GM18868 (cell line): ENCODE data around the gene SLC25A29.
"Not testable (repeated sequence)": the region's sequence is repeated elsewhere in the genome, so short reads cannot be mapped to it uniquely, and the experiment has no call there.

Experiments
- ATAC-seq: cut with Tn5 transposase; IDR thresholded peaks from one replicate; pipeline ENCODE4 v1.9.1; 2021; ENCODE audit warnings: mild to moderate bottlenecking, moderate library complexity; ENCODE audit not compliant: unreplicated experiment

SLC25A29 gene

GRCh38 chr14:100294963-100295330 lies 11.3 kb downstream of the SLC25A29 start:
- no peak for ATAC-seq

GRCh38 chr14:100294213-100294962 lies 11.9 kb downstream of the SLC25A29 start:
- peak; percentile 49 for ATAC-seq

GRCh38 chr14:100293497-100294212 lies 12.6 kb downstream of the SLC25A29 start:
- ATAC-seq, result no peak

GRCh38 chr14:100292776-100293461 lies 13.3 kb downstream of the SLC25A29 start:
- ATAC-seq, result no peak

- ATAC-seq, result no peak
Observed at GRCh38 chr14:100292301-100292775, 13.9 kb downstream of the SLC25A29 start.

DNA sequence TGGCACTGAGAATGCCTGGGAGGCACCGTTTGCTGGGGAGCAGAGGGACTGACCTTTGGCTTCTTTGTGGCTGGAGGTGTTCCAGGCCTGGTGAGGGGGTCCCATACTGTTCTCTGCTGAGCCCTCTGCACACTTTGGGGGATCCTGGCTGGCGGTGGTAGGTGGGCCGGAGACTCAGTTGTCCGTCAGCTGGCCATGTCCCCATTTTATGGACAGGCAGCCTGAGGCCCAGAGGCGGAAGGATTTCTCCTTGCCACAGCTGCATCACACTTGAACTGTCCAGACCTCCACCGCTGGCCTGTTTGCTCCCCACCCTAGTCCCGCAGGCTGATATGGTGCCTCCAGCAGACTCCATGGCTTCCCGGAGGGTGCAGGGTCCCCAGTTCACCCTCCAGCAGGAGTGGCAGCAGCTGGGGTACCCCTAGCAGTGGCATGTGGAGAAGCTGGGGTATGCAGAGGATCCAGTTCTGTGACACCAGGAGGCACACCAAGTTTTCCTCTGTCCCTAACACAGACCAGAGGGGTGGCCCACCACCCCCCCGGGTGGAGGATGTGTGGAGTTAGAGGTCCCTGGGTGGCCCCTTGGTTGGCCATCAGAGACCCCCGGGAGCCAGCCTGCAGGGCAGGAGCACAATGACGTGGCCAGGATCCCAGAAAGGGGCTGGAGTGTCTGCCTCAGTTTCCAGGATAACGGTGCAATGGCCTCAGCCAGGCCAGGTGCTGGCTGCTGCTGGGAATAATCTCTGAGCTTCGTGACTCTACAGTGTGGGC lies 14.8 kb downstream of the SLC25A29 start:
- no peak for ATAC-seq

DNA sequence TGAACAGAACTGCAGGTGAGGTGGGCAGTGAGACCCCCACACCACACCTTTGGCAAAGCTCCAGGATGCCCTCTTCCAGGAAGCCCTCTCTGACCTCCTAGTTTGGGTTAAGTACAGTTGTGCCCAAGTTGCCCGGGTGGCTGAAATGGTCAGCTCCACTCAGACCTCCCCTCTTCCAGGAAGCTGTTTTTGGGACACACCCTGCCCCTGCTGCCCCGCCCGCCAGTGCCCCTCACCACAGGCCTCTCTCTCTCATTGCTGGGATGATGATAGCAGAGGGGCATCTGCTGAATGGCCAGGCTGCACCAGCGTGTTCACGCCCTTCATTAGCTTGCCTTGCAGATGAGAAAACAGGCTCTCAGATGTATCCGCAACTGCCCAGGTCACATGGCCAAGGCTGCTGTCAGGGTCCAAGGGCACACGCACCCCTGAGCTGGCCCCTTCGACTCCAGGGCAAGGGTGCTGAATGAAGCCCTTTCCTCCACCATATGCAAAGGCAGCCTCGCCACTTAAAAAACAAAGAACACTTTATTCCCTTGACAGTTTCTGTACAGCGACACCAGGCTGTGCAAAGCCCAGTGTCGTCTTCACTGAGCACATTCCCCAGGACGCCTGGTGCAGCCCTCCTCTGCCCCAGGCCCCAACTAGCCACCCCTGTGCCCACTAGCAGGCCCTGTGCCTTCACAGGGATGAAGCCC lies 15.5 kb downstream of the SLC25A29 start:
- no peak for ATAC-seq

DNA sequence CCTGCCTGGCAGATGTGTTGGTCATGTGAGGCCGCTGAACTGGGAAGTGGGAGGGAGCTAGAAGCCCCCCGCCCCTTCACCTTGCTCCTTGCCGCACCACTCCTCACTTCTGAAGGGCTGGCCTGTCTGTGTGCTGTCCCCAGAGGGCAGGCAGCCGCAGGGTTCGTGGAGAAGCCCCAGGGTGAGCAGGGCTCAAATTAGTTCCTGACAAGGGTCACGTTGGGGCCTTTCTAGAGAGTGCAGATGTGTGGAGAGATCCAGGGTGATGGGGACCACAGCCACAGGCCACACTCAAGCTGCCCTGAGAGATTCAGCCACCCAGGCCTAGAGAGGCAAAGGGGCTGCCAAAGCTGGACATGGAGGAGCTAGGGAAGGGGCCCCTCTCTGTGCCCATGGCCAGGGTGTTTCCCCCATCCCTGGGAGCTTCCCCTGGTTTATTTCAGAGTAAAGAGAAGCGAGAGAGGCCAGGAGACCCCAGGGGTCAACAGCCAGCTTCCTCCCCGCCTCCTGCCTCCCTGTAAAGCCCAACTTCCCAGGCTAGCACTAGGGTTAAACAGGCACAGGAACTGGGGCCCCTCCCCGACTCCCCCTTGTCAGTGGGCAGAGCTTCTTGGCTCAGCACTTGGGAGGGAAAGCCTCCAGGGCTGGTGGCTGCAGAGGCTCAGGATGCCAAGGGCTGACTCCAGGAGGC lies 16.2 kb downstream of the SLC25A29 start:
- no peak for ATAC-seq

DNA sequence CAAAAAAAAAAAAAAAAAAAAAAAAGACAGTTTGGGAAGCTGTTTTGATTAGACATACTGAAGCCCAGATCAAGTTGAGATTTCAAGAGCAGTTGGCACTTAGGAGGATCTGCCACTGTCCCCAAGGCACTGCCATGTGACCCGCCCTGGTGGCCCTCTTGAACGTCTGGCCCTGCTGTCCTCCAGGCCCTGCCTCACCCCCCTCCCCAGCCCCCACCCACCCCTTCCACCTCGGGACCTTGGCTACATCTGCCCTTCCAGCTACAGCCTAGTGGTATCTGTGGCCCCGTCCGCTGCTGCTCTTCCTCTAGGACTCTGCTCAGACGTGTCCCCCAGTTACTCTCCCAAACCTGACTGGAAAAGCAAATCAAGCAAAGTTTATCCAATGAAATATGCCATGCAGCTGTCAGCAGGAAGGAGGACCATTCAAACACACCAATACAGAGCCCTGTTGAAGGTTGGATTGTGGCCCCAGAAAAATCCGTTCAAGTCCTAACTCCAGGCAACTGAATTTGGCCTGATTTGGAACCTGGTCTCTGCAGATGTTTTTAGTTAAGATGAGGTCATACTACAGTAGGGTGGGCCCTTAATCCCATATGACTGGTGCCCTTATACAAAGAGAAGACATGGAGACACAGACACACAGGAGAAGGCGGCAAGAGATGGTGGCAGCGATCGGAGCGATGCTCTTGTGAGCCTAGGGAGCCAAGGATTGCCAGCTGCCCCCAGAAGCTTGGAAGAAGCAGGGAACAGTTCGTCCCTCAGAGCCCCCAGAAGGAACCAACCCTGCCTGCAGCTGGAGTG lies 17.7 kb downstream of the SLC25A29 start:
- no peak for ATAC-seq

DNA sequence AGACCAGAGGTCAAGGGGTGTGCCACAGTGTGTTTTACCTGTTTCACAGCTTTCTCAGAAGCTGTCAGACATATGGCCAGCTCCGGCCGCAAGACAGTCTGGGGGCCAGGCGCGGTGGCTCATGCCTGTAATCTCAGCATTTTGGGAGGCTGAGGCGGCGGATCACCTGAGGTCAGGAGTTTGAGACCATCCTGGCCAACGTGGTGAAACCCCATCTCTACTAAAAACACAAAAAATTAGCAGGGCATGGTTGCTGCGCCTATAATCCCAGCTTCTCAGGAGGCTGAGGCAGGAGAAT lies 18.3 kb downstream of the SLC25A29 start:
- ATAC-seq, result not testable (repeated sequence)

DNA sequence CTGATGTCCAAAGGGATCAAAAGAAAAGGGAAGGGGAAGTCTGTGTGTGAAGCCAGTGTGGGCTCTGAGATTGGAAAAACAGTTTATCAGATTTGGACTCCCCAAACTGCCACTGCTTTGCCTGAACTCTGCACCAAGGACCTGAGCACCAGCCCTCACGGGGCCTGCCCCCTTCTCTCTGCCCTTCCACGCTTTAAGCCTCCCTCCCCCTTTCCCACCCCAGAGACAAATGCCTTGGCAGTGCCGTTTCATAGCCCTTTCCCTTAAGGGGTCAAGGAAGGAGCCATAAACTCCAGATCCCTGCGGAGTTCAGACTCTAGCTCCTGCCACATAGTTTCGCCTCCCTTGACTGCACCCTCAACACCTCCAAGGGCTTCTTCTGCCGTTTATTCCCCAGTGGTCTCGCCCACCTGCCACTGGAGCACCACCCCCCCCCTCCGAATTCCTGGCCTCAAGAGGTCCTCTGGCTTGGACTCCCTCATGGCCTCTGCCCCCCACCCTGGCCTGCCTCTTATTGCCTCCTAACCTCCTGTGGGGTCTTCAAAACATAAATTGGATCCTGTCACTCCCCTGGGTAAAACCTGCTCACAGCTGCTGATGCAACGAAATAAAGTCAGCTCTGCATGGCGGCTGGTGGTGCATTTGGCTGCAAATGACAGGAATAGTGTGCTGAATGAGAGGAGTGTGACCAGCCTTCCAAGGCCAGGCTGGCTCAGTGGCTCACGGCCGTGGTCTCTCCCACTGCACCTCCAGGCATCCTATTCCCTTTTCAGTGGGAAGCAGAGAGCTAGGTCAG lies 18.8 kb downstream of the SLC25A29 start:
- no peak for ATAC-seq

- ATAC-seq, result no peak
Observed at GRCh38 chr14:100286484-100287191, 19.6 kb downstream of the SLC25A29 start.

- no peak for ATAC-seq
Observed at GRCh38 chr14:100285913-100286400, 20.3 kb downstream of the SLC25A29 start.

DNA sequence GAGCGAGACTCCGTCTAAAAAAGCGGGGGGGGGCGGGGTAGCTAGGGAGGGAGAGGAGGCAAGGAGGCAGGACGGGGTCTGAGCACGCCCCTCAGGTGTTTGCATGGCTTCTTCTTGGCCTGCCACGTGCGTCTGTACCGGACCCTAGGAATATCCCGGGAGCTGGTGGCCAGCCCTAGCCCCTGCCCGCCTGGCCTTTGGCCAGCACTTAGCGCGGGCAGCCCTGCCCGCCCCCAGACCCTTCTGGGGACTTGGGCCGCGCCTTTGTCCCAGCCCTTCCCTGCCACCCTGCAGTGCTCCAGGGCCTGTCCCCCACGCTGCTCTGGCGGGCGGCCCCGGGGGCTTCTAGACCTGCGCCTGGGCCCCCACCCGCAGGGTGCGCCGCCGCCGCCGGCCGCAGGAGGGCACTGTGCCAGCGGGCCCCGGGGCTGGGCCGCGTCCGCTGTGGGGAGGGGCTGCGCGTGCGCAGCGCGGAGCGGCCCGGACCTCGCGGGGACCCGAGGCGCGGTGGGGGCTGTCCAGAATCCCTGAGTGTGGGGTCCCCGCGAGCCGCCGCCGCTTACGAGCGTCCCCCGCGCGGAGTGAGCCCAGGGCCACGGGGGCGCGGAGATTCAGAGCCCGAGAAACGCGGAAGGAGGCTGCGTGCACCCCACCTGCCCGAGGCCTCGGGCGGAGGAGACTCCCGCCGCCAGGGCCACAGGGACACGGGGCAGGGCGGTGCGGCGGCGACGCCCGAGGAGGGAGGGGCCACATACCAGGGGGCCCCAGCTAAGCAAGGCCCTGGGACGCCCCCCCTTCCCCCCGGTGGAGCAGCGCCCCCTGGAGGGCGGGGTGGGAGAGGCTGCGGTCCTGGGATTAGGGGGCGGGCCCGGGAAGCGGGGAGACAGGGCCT lies 21.0 kb downstream of the SLC25A29 start:
- ATAC-seq, result peak; percentile 83

GRCh38 chr14:100283984-100284881 lies 22.0 kb downstream of the SLC25A29 start:
- ATAC-seq, result no peak

GRCh38 chr14:100283436-100283835 lies 22.8 kb downstream of the SLC25A29 start:
- ATAC-seq, result not testable (repeated sequence)
